GM19043 (cell line): ENCODE measurements around the gene PSME4.
"Not testable (repeated sequence)": the region's sequence is repeated elsewhere in the genome, so short reads cannot be mapped to it uniquely, and the experiment has no call there.

Source experiments
- ATAC-seq: cut with Tn5 transposase; IDR thresholded peaks from one replicate; pipeline ENCODE4 v1.9.1; 2021; ENCODE audit warnings: low read depth; ENCODE audit not compliant: unreplicated experiment

PSME4 gene

GRCh38 chr2:53886406-53887280 is 84.2 kb downstream of the PSME4 start:
- peak; percentile 63 for ATAC-seq

GRCh38 chr2:53884883-53885282 is 85.9 kb downstream of the PSME4 start:
- no peak for ATAC-seq

- no peak for ATAC-seq
Measured at GRCh38 chr2:53881986-53882385, 88.8 kb downstream of the PSME4 start.

GRCh38 chr2:53881360-53881759 is 89.4 kb downstream of the PSME4 start:
- ATAC-seq: no peak

GRCh38 chr2:53880756-53881155 is 90.0 kb downstream of the PSME4 start:
- no peak for ATAC-seq

- no peak for ATAC-seq
Measured at GRCh38 chr2:53877556-53877955, 93.2 kb downstream of the PSME4 start.

- no peak for ATAC-seq
Measured at GRCh38 chr2:53877112-53877511, 93.7 kb downstream of the PSME4 start.

- ATAC-seq: no peak
Measured at GRCh38 chr2:53874401-53874950, 96.3 kb downstream of the PSME4 start.

- ATAC-seq: no peak
Measured at GRCh38 chr2:53867773-53868172, 103.0 kb downstream of the PSME4 start.

GRCh38 chr2:53867169-53867568 is 103.6 kb downstream of the PSME4 start:
- no peak for ATAC-seq

GRCh38 chr2:53865962-53866361 is 104.8 kb downstream of the PSME4 start:
- ATAC-seq: no peak

- ATAC-seq: no peak
Measured at GRCh38 chr2:53865264-53865663, 105.5 kb downstream of the PSME4 start.

GRCh38 chr2:53863538-53864227 is 107.1 kb downstream of the PSME4 start:
- no peak for ATAC-seq

GRCh38 chr2:53861824-53862223 is 109.0 kb downstream of the PSME4 start:
- no peak for ATAC-seq

- ATAC-seq: no peak
Measured at GRCh38 chr2:53859206-53860181, 111.3 kb downstream of the PSME4 start, which contains the start of gene GPR75. TSS of gene GPR75 (minus strand) at chr2:53859967. CDS start at chr2:53854756, 5,211 bp downstream.

- ATAC-seq: no peak
Measured at GRCh38 chr2:53856272-53856671, 114.5 kb downstream of the PSME4 start.

GRCh38 chr2:53854678-53855077 is 116.1 kb downstream of the PSME4 start:
- no peak for ATAC-seq

GRCh38 chr2:53852532-53852931 is 118.3 kb downstream of the PSME4 start:
- no peak for ATAC-seq

GRCh38 chr2:53851052-53851757 is 119.6 kb downstream of the PSME4 start:
- ATAC-seq: not testable (repeated sequence)

GRCh38 chr2:53848062-53848461 is 122.7 kb downstream of the PSME4 start:
- ATAC-seq: no peak
